K562 (cell line): ENCODE results near the gene ORMDL3. TPM values are rescaled to one million over a fixed set of nuclear protein-coding genes. Genes with fewer than 3 reads are reported as not detected.

Experiments used
- ATAC-seq: fragments of 200-7000 bp; cut with Tn5 transposase; 3 replicates; pipeline ENCODE4 v1.9.1; 2020; ENCODE audit warnings: moderate library complexity
- BruUV-seq: library from RNA; stranded (reverse); fragments of 400-500 nt; replicated peaks from 2 replicates; lab custom pipeline; 2021; lab: Mats Ljungman, UMichigan
- CTCF ChIA-PET: fragments of 300-600 bp; formaldehyde crosslinking; extraction: SDS; loops from one replicate; lab custom pipeline; 2021; ENCODE audit warnings: low intra/inter-chr PET ratio; lab: Yijun Ruan, JAX
- POLR2A ChIA-PET: fragments of 300-600, 350-650 bp; sonication (Branson Sonifier 250); formaldehyde crosslinking; extraction: SDS; loops from one replicate; lab custom pipeline; 2021; ENCODE audit warnings: antibody characterized with exemption, inconsistent platforms; lab: Yijun Ruan, JAX
- DNase-seq, 4 experiments: peaks; one replicate each; pipeline versions ENCODE4 v3.0.0 to v3.0.0-alpha.2; 2011 to 2018; ENCODE audit warnings: low spot score in 3 of 4, mixed read lengths in 3 of 4; ENCODE audit errors: extremely low read depth in 1 of 4
- FAIRE-seq: peaks from 2 replicates; lab custom pipeline; 2011; peaks lifted over from hg19 to GRCh38; lab: Jason Lieb, UNC
- H2AFZ ChIP-seq: 2 replicates; pipeline ENCODE4 v1.6.0; 2011; ENCODE audit warnings: low read depth, low read length, control low read depth, inconsistent platforms
- H3K27ac ChIP-seq: fragments of 200-600 bp; 3 replicates; pipeline ENCODE4 v1.8.0; 2011; ENCODE audit warnings: low read depth, mild to moderate bottlenecking, control low read depth, inconsistent platforms, low read length, moderate library complexity, mixed read lengths; ENCODE audit errors: extremely low read depth
- H3K27me3 ChIP-seq, 2 experiments: fragments of 300-600 bp in 1 of 2; 2 replicates in 1 of 2; 3 replicates in 1 of 2; pipeline versions ENCODE4 v1.6.0 to v1.8.0; 2011; ENCODE audit warnings: inconsistent platforms in 2 of 2, low read length in 2 of 2, mild to moderate bottlenecking in 1 of 2, mixed read lengths in 1 of 2, moderate library complexity in 1 of 2; ENCODE audit not compliant: control insufficient read depth in 2 of 2, insufficient read depth in 2 of 2
- H3K36me3 ChIP-seq: fragments of 300-600 bp; 3 replicates; pipeline ENCODE4 v1.8.0; 2011; ENCODE audit warnings: mild to moderate bottlenecking, low read length, inconsistent platforms; ENCODE audit not compliant: control insufficient read depth, insufficient read depth
- H3K4me1 ChIP-seq, 2 experiments: fragments of 200-600 bp in 1 of 2; replicated peaks in 1 of 2; 2 replicates in 1 of 2; 3 replicates in 1 of 2; pipeline versions ENCODE4 v1.5.1 to v1.8.0; 2011; ENCODE audit warnings: inconsistent platforms in 2 of 2, low read length in 2 of 2, mild to moderate bottlenecking in 1 of 2, mixed read lengths in 1 of 2, moderate library complexity in 1 of 2; ENCODE audit not compliant: control insufficient read depth in 2 of 2, insufficient read depth in 2 of 2
- H3K4me2 ChIP-seq: 2 replicates; pipeline ENCODE4 v1.6.1; 2011; ENCODE audit warnings: low read length, control low read depth, inconsistent platforms, mixed read lengths; ENCODE audit not compliant: insufficient read depth
- H3K4me3 ChIP-seq: fragments of 200-600 bp; sonication (generic), shearing (Covaris generic); 2 replicates; pipeline ENCODE4 v1.5.1; 2016; ENCODE audit warnings: control low read depth, inconsistent platforms
- H3K79me2 ChIP-seq: fragments of 200-600 bp; 3 replicates; pipeline ENCODE4 v1.8.0; 2011; ENCODE audit warnings: low read length, inconsistent platforms; ENCODE audit not compliant: control insufficient read depth, insufficient read depth
- H3K9ac ChIP-seq, 2 experiments: 2 replicates each; pipeline versions ENCODE4 v1.6.0 to v1.6.1; 2011; ENCODE audit warnings: low read depth in 2 of 2, low read length in 2 of 2, control low read depth in 1 of 2, inconsistent platforms in 1 of 2, mild to moderate bottlenecking in 1 of 2, mixed read lengths in 1 of 2; ENCODE audit not compliant: insufficient read depth in 1 of 2
- H3K9me1 ChIP-seq: one replicate; pipeline ENCODE4 v1.6.0; 2011; ENCODE audit warnings: inconsistent platforms, mild to moderate bottlenecking, low read length, moderate library complexity; ENCODE audit not compliant: control insufficient read depth, insufficient read depth
- H3K9me3 ChIP-seq: replicated peaks from 2 replicates; pipeline ENCODE4 v1.5.1; 2011; ENCODE audit warnings: low read depth, low read length, inconsistent platforms; ENCODE audit not compliant: control insufficient read depth, insufficient read depth
- H4K20me1 ChIP-seq: replicated peaks from 2 replicates; pipeline ENCODE4 v1.6.1; 2011; ENCODE audit warnings: low read length, inconsistent platforms, mixed read lengths; ENCODE audit not compliant: control insufficient read depth, insufficient read depth
- CBFA2T2 ChIP-seq: fragments of 450-650 bp; conservative IDR thresholded peaks from 2 replicates; pipeline ENCODE4 v1.6.1; 2017; ENCODE audit warnings: mild to moderate bottlenecking
- CBFA2T3 ChIP-seq: fragments of 450-650 bp; IDR thresholded peaks from 2 replicates; pipeline ENCODE4 v1.6.1; 2017
- DDX20 ChIP-seq: fragments of 450-650 bp; IDR thresholded peaks from 2 replicates; pipeline ENCODE4 v1.6.1; 2016; ENCODE audit warnings: missing genetic modification characterization, low read depth, mild to moderate bottlenecking, missing compliant biosample characterization, moderate library complexity
- NELFE ChIP-seq: IDR thresholded peaks from 2 replicates; pipeline ENCODE4 v1.6.1; 2011; ENCODE audit warnings: mild to moderate bottlenecking; ENCODE audit not compliant: insufficient read depth, insufficient read length
- NFE2L1 ChIP-seq: fragments of 450-650 bp; IDR thresholded peaks from 2 replicates; pipeline ENCODE4 v1.6.1; 2016; ENCODE audit warnings: missing genetic modification characterization, low read depth, mild to moderate bottlenecking, missing compliant biosample characterization, moderate library complexity, borderline replicate concordance
- NR3C1 ChIP-seq: sonication (generic); formaldehyde crosslinking; IDR thresholded peaks from 2 replicates; pipeline ENCODE4 v1.8.1; 2022; ENCODE audit warnings: missing genetic modification reagents
- POLR2G ChIP-seq: fragments of 200-400 bp; formaldehyde crosslinking; IDR thresholded peaks from 2 replicates; pipeline ENCODE4 v1.6.1; 2017; ENCODE audit warnings: low read depth, mild to moderate bottlenecking, antibody characterized with exemption, low read length, moderate library complexity
- SIN3B ChIP-seq: fragments of 450-650 bp; IDR thresholded peaks from 2 replicates; pipeline ENCODE4 v1.6.1; 2017; ENCODE audit warnings: low read depth, mild to moderate bottlenecking, moderate library complexity
- SRSF7 ChIP-seq: fragments of 200-400 bp; formaldehyde crosslinking; optimal IDR thresholded peaks from 2 replicates; pipeline ENCODE3; 2017; ENCODE audit warnings: mild to moderate bottlenecking, low read depth, low read length
- TCF7L2 ChIP-seq: fragments of 150-350 bp; IDR thresholded peaks from 2 replicates; pipeline ENCODE4 v1.6.1; 2016; ENCODE audit warnings: low read depth, mild to moderate bottlenecking, low read length, moderate library complexity
- ZBTB9 ChIP-seq: fragments of 450-650 bp; formaldehyde crosslinking; IDR thresholded peaks from 2 replicates; pipeline ENCODE4 v1.4.0; 2020; ENCODE audit warnings: mild to moderate bottlenecking, moderate library complexity
- ZNF212 ChIP-seq: fragments of 450-650 bp; formaldehyde crosslinking; IDR thresholded peaks from 2 replicates; pipeline ENCODE4 v1.4.0; 2020; ENCODE audit warnings: mild to moderate bottlenecking
- ZNF23 ChIP-seq: fragments of 250-450 bp; sonication (Bioruptor Pico); IDR thresholded peaks from 2 replicates; pipeline ENCODE4 v1.4.0; 2020; ENCODE audit warnings: mild to moderate bottlenecking
- ZNF407 ChIP-seq: fragments of 450-650 bp; IDR thresholded peaks from 2 replicates; pipeline ENCODE4 v1.6.1; 2016; ENCODE audit warnings: low read depth
- WGBS: fragments of 100-300 bp; shearing (Covaris generic); methylation state at CpG from one replicate; pipeline ENCODE4 v1.1.6; 2016; ENCODE audit warnings: low coverage, mixed read lengths; ENCODE audit not compliant: insufficient coverage; ENCODE audit errors: missing lambda C conversion rate; 5-methylcytosine and 5-hydroxymethylcytosine counted together
- in situ Hi-C: fragments of 300-500 bp; cut with MboI; formaldehyde crosslinking; loops from 4 replicates; pipeline ENCODE4 v1.15.0; 2018; ENCODE audit warnings: inconsistent platforms, mixed read lengths
- intact Hi-C: fragments of 100-400 bp; cut with micrococcal nuclease; formaldehyde crosslinking; loops from 2 replicates; pipeline ENCODE4 v1.14.2; 2022
- polyA plus RNA-seq, 8 experiments: library from polyadenylated mRNA; depleted of rRNA in 4 of 8; stranded (reverse) in 5 of 8; unstranded in 3 of 8; fragments of >200 nt; fragmentation: Nextera tagmentation in 2 of 8; fragmentation: Illumina TruSeq in 1 of 8; extraction: Ambion mirVana in 2 of 8; extraction: Trizol in 1 of 8; gene quantifications; 2 replicates each; pipeline versions ENCODE4 v1.2.1 to v1.2.3, GENCODE V29; 2011 to 2014; ENCODE audit warnings: inconsistent platforms in 1 of 8, missing spikeins in 1 of 8
- total RNA-seq, 7 experiments: library from RNA; depleted of rRNA in 6 of 7; stranded (reverse); fragments of >200 nt in 6 of 7; fragmentation: Illumina TruSeq in 2 of 7; extraction: Trizol in 2 of 7; gene quantifications; 2 replicates each; pipeline versions ENCODE4 v1.2.1 to v1.2.3, GENCODE V29; 2011 to 2021; ENCODE audit warnings: low replicate concordance in 1 of 7

Gene ORMDL3
- total and polyA plus RNA-seq, 9 of the 15 experiments (the other 6 are each of a cell fraction or from before 2014, with no cell fraction given), result 2.7 to 57.4 (median 27.1) TPM

GRCh38 chr17:39933912-39934311 is 6.5 kb upstream of the ORMDL3 start:
- H3K4me1 ChIP-seq, result peaks cover 20 to 21% of the 10 kb centered on the region in 2 experiments
- FAIRE-seq (no peak), ATAC-seq (no peak), DNase-seq (no peak)
- no peaks in the 10 kb centered on the region for H4K20me1 ChIP-seq
- H3K9me1 ChIP-seq, result no peaks in the 10 kb centered on the region
- H3K9ac ChIP-seq, result 0 out of 4 replicates have a peak overlapping the region, but pooled peaks of 1 of the 2 experiments have one; percentile 28
- WGBS, result 98% methylated on average over 4 of the region's 5 CpGs
- H2AFZ ChIP-seq, result no peak overlapping the region
- ChIA-PET POLR2A (no interaction called here), CTCF (no interaction called here)
- no TSS peak for BruUV-seq
- intact Hi-C loops, result no loop called here
- in situ Hi-C loops, result no loop called here
- H3K27ac ChIP-seq, result no peak overlapping the region
- no peaks in the 10 kb centered on the region for H3K9me3 ChIP-seq
- no peak overlapping the region for H3K4me3 ChIP-seq
- H3K79me2 ChIP-seq, result no peaks in the 10 kb centered on the region
- no peaks in the 10 kb centered on the region for H3K27me3 ChIP-seq
- no peaks in the 10 kb centered on the region for H3K36me3 ChIP-seq
- H3K4me2 ChIP-seq, result no peak overlapping the region
- no peak for TF ChIP-seq SRSF7
- TF ChIP-seq TCF7L2, result no peak
- no peak for TF ChIP-seq NFE2L1
- TF ChIP-seq CBFA2T2, result no peak
- no peak for TF ChIP-seq ZNF212 (CRISPR knock-in tag)
- TF ChIP-seq POLR2G, result no peak
- no peak for TF ChIP-seq NELFE
- TF ChIP-seq CBFA2T3, result no peak
- TF ChIP-seq ZNF23, result no peak
- no peak for TF ChIP-seq SIN3B
- TF ChIP-seq DDX20 (tag), result no peak
- no peak for TF ChIP-seq ZBTB9 (CRISPR knock-in tag)
- no peak for TF ChIP-seq NR3C1 (CRISPR knock-in tag)
- no peak for TF ChIP-seq ZNF407
